HepG2 (cell line): ENCODE measurements around the gene FOXL3. TPM values are rescaled to one million over a fixed set of nuclear protein-coding genes. Genes with fewer than 3 reads are reported as not detected.

Experiments used
- ATAC-seq: fragments of 200-7000 bp; cut with Tn5 transposase; 3 replicates; pipeline ENCODE4 v1.9.1; 2020; ENCODE audit warnings: mild to moderate bottlenecking, moderate library complexity
- BruUV-seq: library from RNA; stranded (reverse); fragments of 400-500 nt; replicated peaks from 2 replicates; lab custom pipeline; 2021; lab: Mats Ljungman, UMichigan
- CTCF ChIA-PET: fragments of 300-600 bp; formaldehyde crosslinking; extraction: SDS; loops from one replicate; lab custom pipeline; 2021; ENCODE audit warnings: low total read pairs, inconsistent platforms, low intra/inter-chr PET ratio; lab: Yijun Ruan, JAX
- POLR2A ChIA-PET: fragments of 350-600 bp; sonication (Branson Sonifier 250); formaldehyde crosslinking; loops from one replicate; lab custom pipeline; 2020; ENCODE audit warnings: antibody characterized with exemption, inconsistent platforms; lab: Yijun Ruan, JAX
- DNase-seq: peaks from one replicate; pipeline ENCODE4 v3.0.0-alpha.2; 2015; ENCODE audit warnings: low spot score
- FAIRE-seq: peaks from 3 replicates; lab custom pipeline; 2011; peaks lifted over from hg19 to GRCh38; lab: Jason Lieb, UNC
- H2AFZ ChIP-seq: one replicate; pipeline ENCODE4 v1.6.1; 2011; ENCODE audit warnings: low read length, inconsistent platforms
- H3K27ac ChIP-seq: fragments of 300-600 bp; 3 replicates; pipeline ENCODE4 v1.8.0; 2011; ENCODE audit warnings: mixed run types, mild to moderate bottlenecking, mixed read lengths, low read length, inconsistent platforms; ENCODE audit not compliant: insufficient read depth; ENCODE audit errors: extremely low read length
- H3K27me3 ChIP-seq, 2 experiments: fragments of 200-600 bp in 1 of 2; 2 replicates in 1 of 2; 3 replicates in 1 of 2; pipeline versions ENCODE4 v1.6.0 to v1.8.0; 2011; ENCODE audit warnings: low read length in 2 of 2, mild to moderate bottlenecking in 2 of 2, moderate library complexity in 2 of 2, inconsistent platforms in 1 of 2; ENCODE audit not compliant: insufficient read depth in 2 of 2, control insufficient read depth in 1 of 2
- H3K36me3 ChIP-seq, 2 experiments: fragments of 200-600 bp in 1 of 2; replicated peaks in 1 of 2; 2 replicates in 1 of 2; 3 replicates in 1 of 2; pipeline versions ENCODE4 v1.5.1 to v1.8.0; 2011; ENCODE audit warnings: low read length in 2 of 2, inconsistent platforms in 1 of 2; ENCODE audit not compliant: insufficient read depth in 2 of 2, control insufficient read depth in 1 of 2
- H3K4me1 ChIP-seq: 2 replicates; pipeline ENCODE4 v1.5.1; 2012; ENCODE audit warnings: low read length, inconsistent platforms; ENCODE audit not compliant: insufficient read depth
- H3K4me2 ChIP-seq: 2 replicates; pipeline ENCODE4 v1.6.0; 2011; ENCODE audit warnings: low read depth, low read length, inconsistent platforms
- H3K4me3 ChIP-seq, 3 experiments: fragments of 200-600 bp in 1 of 3; sonication (generic), shearing (Covaris generic) in 1 of 3; replicated peaks in 1 of 3; 2 replicates each; pipeline ENCODE4 v1.5.1; 2011 to 2016; ENCODE audit warnings: low read length in 3 of 3, inconsistent platforms in 2 of 3, low read depth in 2 of 3, mild to moderate bottlenecking in 2 of 3, control low read depth in 1 of 3, mixed read lengths in 1 of 3; ENCODE audit not compliant: insufficient read depth in 1 of 3
- H3K79me2 ChIP-seq: one replicate; pipeline ENCODE4 v1.6.1; 2011; ENCODE audit warnings: low read length, inconsistent platforms; ENCODE audit not compliant: insufficient read depth
- H3K9ac ChIP-seq: 2 replicates; pipeline ENCODE4 v1.6.0; 2011; ENCODE audit warnings: mild to moderate bottlenecking, low read depth, low read length, inconsistent platforms; ENCODE audit not compliant: insufficient read depth
- H3K9me3 ChIP-seq: 2 replicates; pipeline ENCODE4 v1.5.1; 2012; ENCODE audit warnings: mild to moderate bottlenecking, low read length
- H4K20me1 ChIP-seq: 2 replicates; pipeline ENCODE4 v1.6.0; 2011; ENCODE audit warnings: inconsistent platforms, mild to moderate bottlenecking, low read length, moderate library complexity; ENCODE audit not compliant: insufficient read depth
- REPIN1 ChIP-seq: sonication (generic); formaldehyde crosslinking; IDR thresholded peaks from 2 replicates; pipeline ENCODE4 v1.8.0; 2022; ENCODE audit warnings: missing genetic modification reagents, low read depth, mild to moderate bottlenecking, borderline replicate concordance
- ZNF772 ChIP-seq: sonication (generic); formaldehyde crosslinking; IDR thresholded peaks from 2 replicates; pipeline ENCODE4 v1.5.0; 2020; ENCODE audit warnings: mild to moderate bottlenecking, missing genetic modification reagents
- WGBS: methylation state at CpG from one replicate; pipeline ENCODE4 v1.1.6; 2017; ENCODE audit warnings: low lambda C conversion rate; 5-methylcytosine and 5-hydroxymethylcytosine counted together
- in situ Hi-C: cut with HindIII; loops from 2 replicates; pipeline ENCODE4 v1.10.0; 2017; ENCODE audit warnings: low pct_unique_long_range_greater_than_20kb; ENCODE audit not compliant: extremely low pct_ligation_motif_present
- intact Hi-C: fragments of 100-400 bp; cut with micrococcal nuclease; formaldehyde crosslinking; loops from one replicate; pipeline ENCODE4 v1.10.0; 2022; ENCODE audit not compliant: unreplicated experiment
- polyA plus RNA-seq, 8 experiments: library from polyadenylated mRNA; depleted of rRNA in 3 of 8; stranded (reverse) in 7 of 8; unstranded in 1 of 8; fragments of >200 nt; fragmentation: Illumina TruSeq in 4 of 8; extraction: Trizol in 4 of 8; gene quantifications; 2 replicates each; pipeline versions ENCODE4 v1.2.1 to v1.2.3, GENCODE V29; 2011 to 2016; ENCODE audit warnings: low read depth in 4 of 8, missing spikeins in 1 of 8, mixed read lengths in 1 of 8; ENCODE audit not compliant: insufficient read depth in 1 of 8
- total RNA-seq, 5 experiments: library from RNA; depleted of rRNA; stranded (reverse); fragments of >200 nt; fragmentation: Illumina TruSeq; extraction: Trizol; gene quantifications; 2 replicates each; pipeline ENCODE4 v1.2.3, GENCODE V29; 2016; ENCODE audit warnings: low read depth in 1 of 5
- TF ChIP-seq, protein P1 (sequence below): sonication (generic); formaldehyde crosslinking; IDR thresholded peaks from 2 replicates; pipeline ENCODE4 v1.5.1; 2020; ENCODE audit warnings: mild to moderate bottlenecking, missing genetic modification reagents, moderate library complexity
- TF ChIP-seq, protein P2 (sequence below): fragments of 450-650 bp; IDR thresholded peaks from 2 replicates; pipeline ENCODE4 v1.6.1; 2016

FOXL3 gene
- total and polyA plus RNA-seq, 2 of the 13 experiments (the other 11 are each of a cell fraction or from before 2014, with no cell fraction given), result not detected

DNA sequence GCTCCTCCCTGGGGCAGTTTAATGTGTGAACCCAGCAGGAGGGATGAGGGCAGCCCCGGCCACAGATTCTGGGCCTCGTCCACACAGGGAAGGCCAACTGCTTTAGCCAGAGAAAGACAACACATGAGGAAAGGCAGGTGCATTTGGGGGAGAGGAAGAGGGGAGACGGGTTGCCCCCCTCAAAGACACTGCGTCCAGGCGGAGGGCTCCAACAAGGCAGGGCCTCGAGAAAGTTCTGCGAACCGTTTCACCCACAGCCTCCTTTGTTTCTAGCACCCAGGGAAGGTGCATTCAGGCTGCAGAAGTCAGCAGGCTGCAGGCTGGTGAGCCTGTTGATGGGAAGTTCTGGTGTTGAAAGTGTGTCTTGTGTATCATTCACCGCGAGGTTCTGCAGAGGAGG lies 10.1 kb downstream of the FOXL3 start (continued):
- TF ChIP-seq, protein P1, sequence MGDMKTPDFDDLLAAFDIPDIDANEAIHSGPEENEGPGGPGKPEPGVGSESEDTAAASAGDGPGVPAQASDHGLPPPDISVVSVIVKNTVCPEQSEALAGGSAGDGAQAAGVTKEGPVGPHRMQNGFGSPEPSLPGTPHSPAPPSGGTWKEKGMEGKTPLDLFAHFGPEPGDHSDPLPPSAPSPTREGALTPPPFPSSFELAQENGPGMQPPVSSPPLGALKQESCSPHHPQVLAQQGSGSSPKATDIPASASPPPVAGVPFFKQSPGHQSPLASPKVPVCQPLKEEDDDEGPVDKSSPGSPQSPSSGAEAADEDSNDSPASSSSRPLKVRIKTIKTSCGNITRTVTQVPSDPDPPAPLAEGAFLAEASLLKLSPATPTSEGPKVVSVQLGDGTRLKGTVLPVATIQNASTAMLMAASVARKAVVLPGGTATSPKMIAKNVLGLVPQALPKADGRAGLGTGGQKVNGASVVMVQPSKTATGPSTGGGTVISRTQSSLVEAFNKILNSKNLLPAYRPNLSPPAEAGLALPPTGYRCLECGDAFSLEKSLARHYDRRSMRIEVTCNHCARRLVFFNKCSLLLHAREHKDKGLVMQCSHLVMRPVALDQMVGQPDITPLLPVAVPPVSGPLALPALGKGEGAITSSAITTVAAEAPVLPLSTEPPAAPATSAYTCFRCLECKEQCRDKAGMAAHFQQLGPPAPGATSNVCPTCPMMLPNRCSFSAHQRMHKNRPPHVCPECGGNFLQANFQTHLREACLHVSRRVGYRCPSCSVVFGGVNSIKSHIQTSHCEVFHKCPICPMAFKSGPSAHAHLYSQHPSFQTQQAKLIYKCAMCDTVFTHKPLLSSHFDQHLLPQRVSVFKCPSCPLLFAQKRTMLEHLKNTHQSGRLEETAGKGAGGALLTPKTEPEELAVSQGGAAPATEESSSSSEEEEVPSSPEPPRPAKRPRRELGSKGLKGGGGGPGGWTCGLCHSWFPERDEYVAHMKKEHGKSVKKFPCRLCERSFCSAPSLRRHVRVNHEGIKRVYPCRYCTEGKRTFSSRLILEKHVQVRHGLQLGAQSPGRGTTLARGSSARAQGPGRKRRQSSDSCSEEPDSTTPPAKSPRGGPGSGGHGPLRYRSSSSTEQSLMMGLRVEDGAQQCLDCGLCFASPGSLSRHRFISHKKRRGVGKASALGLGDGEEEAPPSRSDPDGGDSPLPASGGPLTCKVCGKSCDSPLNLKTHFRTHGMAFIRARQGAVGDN (CRISPR knock-in tag), result no peak

DNA sequence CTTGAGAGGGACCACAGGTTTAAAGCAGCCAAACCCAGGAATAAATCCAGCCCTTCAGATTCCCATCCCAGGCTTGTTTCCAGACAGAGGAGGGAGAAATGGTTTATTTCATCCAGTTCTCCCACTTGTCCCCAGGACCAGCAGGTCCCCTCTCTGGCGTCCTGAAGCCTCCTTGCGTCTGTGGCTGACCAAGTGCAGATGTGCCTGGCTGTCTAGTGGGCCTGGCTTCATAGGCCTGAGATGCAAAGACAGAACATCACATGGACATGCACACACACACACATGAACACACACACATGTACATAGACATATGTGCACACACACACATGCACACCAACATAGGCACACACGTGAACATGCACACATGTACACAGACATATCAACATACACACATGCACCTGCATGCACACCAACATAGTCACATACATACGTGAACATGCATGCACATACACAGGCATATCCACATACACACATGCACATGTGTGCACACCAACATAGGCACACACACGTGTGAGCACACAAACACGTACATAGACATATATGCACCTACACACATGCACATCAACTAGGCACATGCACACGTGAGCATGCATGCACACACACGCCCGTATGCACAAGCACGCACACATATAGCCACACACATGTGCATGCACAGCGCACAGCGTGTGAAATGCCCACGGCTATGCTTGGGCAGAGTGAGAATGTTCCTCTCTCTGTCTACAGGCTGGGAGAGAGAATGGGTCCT lies 10.7 kb downstream of the FOXL3 start:
- intact Hi-C loops, result no loop called here
- DNase-seq (no peak), FAIRE-seq (no peak)
- H2AFZ ChIP-seq, result no peak overlapping the region
- TF ChIP-seq ZNF772 (CRISPR knock-in tag), result no peak
- TF ChIP-seq REPIN1 (CRISPR knock-in tag), result no peak
- TF ChIP-seq, protein P2, sequence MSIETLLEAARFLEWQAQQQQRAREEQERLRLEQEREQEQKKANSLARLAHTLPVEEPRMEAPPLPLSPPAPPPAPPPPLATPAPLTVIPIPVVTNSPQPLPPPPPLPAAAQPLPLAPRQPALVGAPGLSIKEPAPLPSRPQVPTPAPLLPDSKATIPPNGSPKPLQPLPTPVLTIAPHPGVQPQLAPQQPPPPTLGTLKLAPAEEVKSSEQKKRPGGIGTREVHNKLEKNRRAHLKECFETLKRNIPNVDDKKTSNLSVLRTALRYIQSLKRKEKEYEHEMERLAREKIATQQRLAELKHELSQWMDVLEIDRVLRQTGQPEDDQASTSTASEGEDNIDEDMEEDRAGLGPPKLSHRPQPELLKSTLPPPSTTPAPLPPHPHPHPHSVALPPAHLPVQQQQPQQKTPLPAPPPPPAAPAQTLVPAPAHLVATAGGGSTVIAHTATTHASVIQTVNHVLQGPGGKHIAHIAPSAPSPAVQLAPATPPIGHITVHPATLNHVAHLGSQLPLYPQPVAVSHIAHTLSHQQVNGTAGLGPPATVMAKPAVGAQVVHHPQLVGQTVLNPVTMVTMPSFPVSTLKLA, result peak; percentile 91
- TF ChIP-seq, all 625 proteins: peak for 1
- Histone ChIP-seq H3K27me3 (peaks cover 4 to 34% of the 10 kb centered on the region in 2 experiments; a peak in 3 of 5 replicates), H3K27ac (no peak overlapping the region), H3K9ac (no peak overlapping the region), H3K36me3 (no peaks in the 10 kb centered on the region), H3K9me3 (no peaks in the 10 kb centered on the region), H3K4me3 (no peak overlapping the region), H3K4me1 (peaks cover 2% of the 10 kb centered on the region; the same call in 1 of the 2 replicates), H4K20me1 (no peaks in the 10 kb centered on the region), H3K4me2 (no peak overlapping the region), H3K79me2 (no peaks in the 10 kb centered on the region)
- no peak for ATAC-seq
- no TSS peak for BruUV-seq
- CTCF ChIA-PET, result no interaction called here
- WGBS, result 66% methylated on average over 8 of the region's 13 CpGs
- in situ Hi-C loops, result no loop called here
- POLR2A ChIA-PET, result no interaction called here
